Measurements from ENCODE around the gene KATNB1.

The KATNB1 gene

GRCh38 chr16:57758331-57759117, 23.0 kb downstream of the KATNB1 start:
- no peak overlapping the region for H3K9ac ChIP-seq (ENCODE audit: low read depth, low read length)
- no peak for ATAC-seq (ENCODE audit: insufficient read depth, low read depth)

GRCh38 chr16:57759131-57759530, 23.6 kb downstream of the KATNB1 start:
- Histone ChIP-seq H3K9ac (ENCODE audit: low read depth, low read length) (no peak overlapping the region), H3K27me3 (ENCODE audit: insufficient read depth, low read length, poor library complexity) (no peaks in the 10 kb centered on the region), H3K4me2 (ENCODE audit: insufficient read depth, low read length) (no peak overlapping the region), H3K4me3 (ENCODE audit: low read depth in 1 of 2, low read length in 2 of 2) (no peak overlapping the region), H3K9me3 (ENCODE audit: insufficient read depth, low read length, severe bottlenecking) (no peaks in the 10 kb centered on the region), H3K79me2 (ENCODE audit: insufficient read depth, low read length) (no peaks in the 10 kb centered on the region), H3K4me1 (ENCODE audit: insufficient read depth, low read length) (no peaks in the 10 kb centered on the region), H2AFZ (ENCODE audit: low read depth, low read length) (no peak overlapping the region), H3K27ac (ENCODE audit: low read length) (no peak overlapping the region), H4K20me1 (ENCODE audit: insufficient read depth, low read length) (peaks cover 10% of the 10 kb centered on the region; the same call in 1 of the 2 replicates), H3K36me3 (ENCODE audit: insufficient read depth, low read length) (peaks cover 35% of the 10 kb centered on the region)
- TF ChIP-seq EZH2 (IDR thresholded peaks at IDR 0.05; ENCODE audit: borderline replicate concordance, low read depth, low read length, severe bottlenecking) = no peak
- ATAC-seq (ENCODE audit: insufficient read depth, low read depth) (no peak), DNase-seq (no peak)

More at GRCh38 chr16:57758331-57759117, 23.0 kb downstream of the KATNB1 start:
- H3K4me1 ChIP-seq (ENCODE audit: insufficient read depth, low read length) = no peaks in the 10 kb centered on the region
- no peaks in the 10 kb centered on the region for H3K9me3 ChIP-seq (ENCODE audit: insufficient read depth, low read length, severe bottlenecking)
- no peaks in the 10 kb centered on the region for H3K27me3 ChIP-seq (ENCODE audit: insufficient read depth, low read length, poor library complexity)
- DNase-seq = no peak
- TF ChIP-seq CTCF (IDR thresholded peaks at IDR 0.05; ENCODE audit: borderline replicate concordance, extremely low read depth, low read length, poor library complexity, severe bottlenecking) (no peak), EZH2 (IDR thresholded peaks at IDR 0.05; ENCODE audit: borderline replicate concordance, low read depth, low read length, severe bottlenecking) (no peak)
- no peak overlapping the region; the same call in 1 of the 2 replicates for H3K27ac ChIP-seq (ENCODE audit: low read length)
- no peak overlapping the region for H3K4me3 ChIP-seq (ENCODE audit: low read depth in 1 of 2, low read length in 2 of 2)
- H3K4me2 ChIP-seq (ENCODE audit: insufficient read depth, low read length) = no peak overlapping the region
- H3K79me2 ChIP-seq (ENCODE audit: insufficient read depth, low read length) = no peaks in the 10 kb centered on the region
- peaks cover 41% of the 10 kb centered on the region for H3K36me3 ChIP-seq (ENCODE audit: insufficient read depth, low read length)
- peaks cover 10% of the 10 kb centered on the region; the same call in 1 of the 2 replicates for H4K20me1 ChIP-seq (ENCODE audit: insufficient read depth, low read length)
- H2AFZ ChIP-seq (ENCODE audit: low read depth, low read length) = no peak overlapping the region

- Histone ChIP-seq H3K4me2 (ENCODE audit: insufficient read depth, low read length) (no peak overlapping the region), H3K36me3 (ENCODE audit: insufficient read depth, low read length) (peaks cover 29% of the 10 kb centered on the region), H4K20me1 (ENCODE audit: insufficient read depth, low read length) (peaks cover 10% of the 10 kb centered on the region; the same call in 1 of the 2 replicates), H3K4me3 (ENCODE audit: low read depth in 1 of 2, low read length in 2 of 2) (no peak overlapping the region), H3K4me1 (ENCODE audit: insufficient read depth, low read length) (no peaks in the 10 kb centered on the region), H3K27ac (ENCODE audit: low read length) (no peak overlapping the region), H3K79me2 (ENCODE audit: insufficient read depth, low read length) (no peaks in the 10 kb centered on the region), H3K27me3 (ENCODE audit: insufficient read depth, low read length, poor library complexity) (no peaks in the 10 kb centered on the region), H3K9me3 (ENCODE audit: insufficient read depth, low read length, severe bottlenecking) (no peaks in the 10 kb centered on the region), H3K9ac (ENCODE audit: low read depth, low read length) (no peak overlapping the region), H2AFZ (ENCODE audit: low read depth, low read length) (no peak overlapping the region)
- ATAC-seq (ENCODE audit: insufficient read depth, low read depth) (no peak), DNase-seq (no peak)
- TF ChIP-seq CTCF (IDR thresholded peaks at IDR 0.05; ENCODE audit: borderline replicate concordance, extremely low read depth, low read length, poor library complexity, severe bottlenecking) = no peak
- TF ChIP-seq EZH2 (IDR thresholded peaks at IDR 0.05; ENCODE audit: borderline replicate concordance, low read depth, low read length, severe bottlenecking) = no peak
These were observed 24.2 kb downstream of the KATNB1 start for GRCh38 chr16:57759541-57760356.

Measured in DND-41 (cell line).